GM19372 (cell line): Measurements from ENCODE around the gene CLIC1.

ENCODE experiments used
- ATAC-seq: cut with Tn5 transposase; IDR thresholded peaks from one replicate; pipeline ENCODE4 v1.9.1; 2021; ENCODE audit warnings: mild to moderate bottlenecking, low read depth, moderate library complexity; ENCODE audit not compliant: unreplicated experiment

Gene CLIC1

DNA sequence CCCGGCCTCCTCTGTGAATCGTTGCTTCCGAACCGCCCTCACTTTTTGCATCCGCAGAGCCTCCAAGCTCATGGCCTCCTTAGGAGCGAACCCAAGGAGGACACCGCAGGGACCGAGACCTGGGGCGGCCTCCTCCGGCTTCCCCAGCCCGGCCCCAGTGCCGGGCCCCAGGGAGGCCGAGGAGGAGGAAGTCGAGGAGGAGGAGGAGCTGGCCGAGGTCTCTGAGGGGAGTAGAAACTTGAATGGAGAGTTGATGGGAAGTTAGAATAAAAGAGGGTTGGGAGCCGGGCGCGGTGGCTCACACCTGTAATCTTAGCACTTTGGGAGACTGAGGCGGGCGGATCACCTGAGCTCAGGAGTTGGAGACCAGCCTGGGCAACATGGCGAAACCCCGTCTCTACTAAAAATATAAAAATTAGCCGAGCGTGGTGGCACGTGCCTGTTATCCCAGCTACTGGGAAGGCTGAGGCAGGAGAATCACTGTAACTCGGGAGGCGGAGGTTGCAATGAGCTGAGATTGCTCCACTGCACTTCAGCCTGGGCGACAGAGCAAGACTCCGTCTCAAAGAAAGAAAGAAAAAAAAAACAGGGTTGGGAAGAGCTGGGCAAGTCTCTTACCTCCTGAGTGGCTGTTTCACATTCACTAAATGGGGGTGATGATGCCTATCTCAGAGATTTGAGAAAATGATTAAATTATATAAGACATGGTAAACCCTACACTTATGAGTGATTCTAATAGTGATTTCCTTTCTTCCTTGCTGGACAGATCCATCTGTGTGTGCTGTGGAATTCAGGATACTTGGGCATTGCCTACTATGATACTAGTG is 4.3 kb upstream of the CLIC1 start:
- ATAC-seq: no peak

DNA sequence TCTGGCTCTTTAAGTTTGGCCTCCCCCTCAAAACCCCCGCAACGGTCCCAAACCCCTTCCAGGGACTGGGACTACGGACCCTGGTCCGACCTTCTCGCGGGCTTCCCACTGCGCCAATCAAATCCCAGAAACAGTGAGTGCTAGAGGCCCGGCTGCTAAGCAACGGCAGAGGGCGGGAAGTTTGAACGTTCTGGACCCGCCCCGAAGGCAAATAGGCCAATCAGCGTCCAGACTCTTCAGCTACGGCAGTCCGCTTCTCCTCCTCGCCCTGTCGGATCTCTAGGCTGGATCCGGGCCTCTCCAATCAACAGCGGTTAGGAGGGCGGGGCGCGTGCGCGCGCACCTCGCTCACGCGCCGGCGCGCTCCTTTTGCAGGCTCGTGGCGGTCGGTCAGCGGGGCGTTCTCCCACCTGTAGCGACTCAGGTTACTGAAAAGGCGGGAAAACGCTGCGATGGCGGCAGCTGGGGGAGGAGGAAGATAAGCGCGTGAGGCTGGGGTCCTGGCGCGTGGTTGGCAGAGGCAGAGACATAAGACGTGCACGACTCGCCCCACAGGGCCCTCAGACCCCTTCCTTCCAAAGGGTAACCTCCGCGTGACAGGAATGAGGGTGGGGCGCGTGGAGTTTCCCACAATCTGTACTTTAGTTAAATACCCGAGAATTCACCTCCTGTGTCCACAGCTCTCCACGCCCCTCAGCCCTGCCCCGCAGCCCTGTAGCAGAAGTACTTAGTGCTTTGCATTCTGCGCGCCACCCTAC is 3.5 kb upstream of the CLIC1 start, which contains the start of gene MSH5:
Gene MSH5, plus strand, starts transcription at position 367 of the 758 bp plus-strand sequence. CDS start 462 bp downstream, outside the sequence.
- ATAC-seq: peak; percentile 77

DNA sequence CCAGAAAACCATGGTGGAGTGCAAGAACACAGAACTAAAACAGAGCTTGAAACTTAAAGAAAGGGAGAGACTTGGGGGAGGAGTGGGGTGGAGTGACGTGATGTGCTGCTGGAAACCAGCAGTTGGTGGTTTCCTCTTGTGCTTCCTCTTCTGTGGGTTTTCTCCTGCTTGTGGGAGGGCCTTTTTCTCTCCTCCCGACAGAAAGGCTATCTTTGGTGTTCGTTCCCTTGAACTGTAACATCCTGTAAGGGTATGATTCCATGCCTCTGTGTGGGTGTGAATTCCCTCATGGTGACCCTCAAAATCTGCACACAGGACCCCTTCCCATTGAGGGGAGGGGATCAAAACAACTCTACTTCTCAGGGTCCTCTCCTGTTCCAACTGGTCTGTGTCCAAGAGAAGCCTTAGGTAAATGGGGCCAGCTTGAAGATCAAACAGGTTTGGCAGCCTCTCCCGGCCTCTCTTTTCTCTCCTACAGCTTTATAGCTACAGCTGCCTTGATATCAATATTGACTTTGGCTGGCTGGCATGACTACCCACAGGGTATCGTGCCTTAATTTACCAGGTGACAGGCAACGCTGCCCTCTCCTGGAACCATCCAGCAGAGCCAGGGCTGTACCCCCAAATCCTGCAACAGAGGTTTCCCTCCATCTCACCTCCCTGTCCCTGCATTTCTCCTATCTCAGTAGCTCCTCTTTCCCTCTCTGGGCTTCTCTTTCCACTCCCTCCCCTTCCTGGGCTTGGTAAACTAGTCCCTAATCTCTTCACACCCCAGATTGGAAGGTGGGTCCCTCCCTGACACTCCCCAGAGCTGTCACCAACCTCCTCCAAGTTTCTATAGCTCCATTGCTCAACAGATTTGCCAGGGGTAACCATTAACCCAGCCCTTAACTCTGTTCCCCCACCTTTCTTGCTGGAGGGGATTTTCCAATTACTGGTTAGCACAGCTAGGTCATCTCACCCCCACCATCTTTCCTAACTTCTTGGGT is 2.0 kb upstream of the CLIC1 start:
- ATAC-seq: no peak

DNA sequence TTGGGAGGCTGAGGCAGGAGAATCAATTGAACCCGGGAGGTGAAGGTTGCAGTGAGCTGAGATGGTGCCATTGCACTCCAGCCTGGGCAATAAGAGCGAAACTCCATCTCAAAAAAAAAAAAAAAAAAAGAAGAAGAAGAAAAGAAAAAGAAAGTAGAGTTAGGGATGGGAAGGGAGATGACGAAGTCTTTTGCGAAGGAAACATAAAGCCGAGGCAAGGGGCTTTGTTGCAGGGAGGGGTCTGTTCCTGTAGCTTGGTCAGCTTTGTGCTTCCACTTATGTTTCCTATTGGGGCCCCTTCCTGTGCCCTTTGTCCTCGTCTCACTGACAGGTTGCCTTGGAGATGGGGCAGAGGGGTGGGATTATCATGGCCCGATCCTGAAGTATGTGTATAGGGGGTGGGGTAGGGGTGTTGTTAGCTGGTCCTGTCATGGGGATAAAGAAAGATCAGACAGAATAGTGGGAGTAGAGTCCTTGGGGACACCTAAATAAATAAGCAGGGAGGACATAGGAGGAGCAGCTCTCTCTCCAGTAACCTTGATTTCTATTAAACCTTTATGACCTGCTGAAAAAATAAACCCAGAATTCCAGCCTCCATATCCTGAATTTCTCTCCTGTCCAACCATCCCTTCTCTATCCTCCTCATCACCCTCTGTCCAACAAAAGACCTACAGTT is 1.1 kb upstream of the CLIC1 start:
- ATAC-seq: no peak

DNA sequence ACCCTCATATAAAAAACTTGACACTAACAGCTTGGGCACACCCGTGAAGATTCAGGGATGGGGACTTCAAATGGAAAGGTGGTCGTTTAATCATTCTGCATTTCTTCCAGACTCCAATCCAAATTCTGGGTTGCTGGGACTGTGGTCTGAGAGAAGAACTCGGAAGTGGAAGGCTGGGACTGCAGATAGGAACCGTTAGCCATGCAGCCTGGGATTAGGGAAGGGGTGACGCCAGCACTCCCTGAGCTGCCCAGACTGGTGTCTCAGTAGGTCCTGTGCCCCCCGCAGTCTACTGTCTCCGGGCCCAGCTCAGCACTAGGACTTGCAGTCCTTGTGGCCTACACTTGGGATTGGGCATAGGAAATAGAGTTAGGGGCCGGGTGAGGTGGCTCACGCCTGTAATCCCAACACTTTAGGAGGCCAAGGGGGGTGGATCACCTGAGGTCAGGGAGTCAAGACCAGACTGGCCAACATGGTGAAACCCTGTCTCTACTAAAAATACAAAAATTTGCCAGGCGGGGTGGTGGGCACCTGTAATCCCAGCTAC is 511 bp upstream of the CLIC1 start:
- no peak for ATAC-seq

DNA sequence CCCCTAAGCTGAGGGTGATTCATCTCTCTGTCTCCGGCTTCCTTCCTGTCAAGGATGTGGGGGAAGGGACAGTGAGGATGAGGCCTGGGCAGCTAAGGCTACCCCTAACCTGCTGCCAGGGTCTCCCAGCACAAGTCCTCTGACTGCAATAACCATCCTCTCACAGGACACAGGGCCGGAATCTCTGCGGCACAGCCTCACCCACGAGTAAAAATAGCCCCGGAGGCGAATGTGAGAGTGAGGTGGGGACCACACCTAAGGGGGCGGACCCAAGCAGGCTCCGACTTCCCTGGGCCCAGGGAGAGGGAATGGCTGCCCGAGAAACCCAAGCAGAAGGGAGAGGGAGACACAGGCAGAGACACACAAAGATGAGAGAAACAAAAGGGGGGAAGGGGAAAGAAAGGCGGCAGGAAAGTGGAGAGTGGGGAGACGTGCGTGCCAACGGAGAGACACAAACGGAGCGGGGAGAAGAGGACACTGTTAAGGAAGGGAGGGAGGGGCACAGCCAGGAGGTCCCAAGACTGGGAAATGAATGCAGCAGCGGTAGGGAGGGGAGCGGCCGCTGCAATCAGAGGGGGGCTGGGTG is 1.4 kb downstream of the CLIC1 start:
- no peak for ATAC-seq

DNA sequence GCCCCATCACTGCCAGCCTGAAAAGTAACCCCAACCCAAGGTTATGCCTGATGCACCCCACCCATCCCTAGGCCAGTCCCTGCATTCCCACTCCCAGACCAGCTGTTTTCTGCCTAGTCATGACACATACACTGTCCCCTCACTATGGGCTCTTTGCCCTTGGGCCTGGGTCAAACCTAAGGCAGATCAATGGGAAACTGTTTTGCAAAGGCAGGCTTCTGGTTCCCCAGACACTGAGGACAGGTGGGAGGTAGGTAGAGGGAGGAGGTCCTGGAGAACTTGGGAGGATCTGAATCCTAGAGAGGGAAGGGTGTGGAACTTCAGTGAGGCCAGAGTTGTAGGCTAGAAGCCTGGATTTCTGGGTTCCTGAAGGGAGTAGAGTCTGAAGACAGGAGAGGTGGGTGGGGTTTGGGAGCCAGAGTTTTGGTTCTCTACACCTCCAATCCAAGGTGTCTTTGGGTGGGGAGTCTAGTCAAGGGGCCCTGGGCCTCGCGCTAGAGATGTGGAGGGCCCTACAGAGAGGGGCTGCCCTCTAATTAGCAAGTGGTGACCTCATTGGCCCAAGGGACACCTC is 2.0 kb downstream of the CLIC1 start:
- no peak for ATAC-seq

DNA sequence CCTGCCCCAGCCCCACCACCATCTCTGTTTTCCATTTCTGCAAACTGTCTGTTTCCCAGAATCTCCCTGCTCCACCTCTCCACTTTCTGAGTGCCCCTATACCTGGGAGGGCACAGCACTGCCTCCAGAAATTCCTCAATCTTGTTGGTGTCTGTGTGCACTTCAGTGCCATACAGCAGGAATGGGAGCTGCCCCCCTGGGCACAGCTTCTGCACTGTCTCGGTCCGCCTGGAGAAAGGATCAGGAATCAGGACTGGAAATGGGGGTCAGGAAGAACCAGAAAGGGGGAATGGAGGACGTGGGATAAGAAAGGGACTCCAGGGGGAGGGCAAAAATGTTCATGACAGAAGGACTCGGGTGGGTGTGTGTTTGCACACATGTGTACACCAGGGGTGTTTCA is 2.6 kb downstream of the CLIC1 start:
- ATAC-seq: no peak

DNA sequence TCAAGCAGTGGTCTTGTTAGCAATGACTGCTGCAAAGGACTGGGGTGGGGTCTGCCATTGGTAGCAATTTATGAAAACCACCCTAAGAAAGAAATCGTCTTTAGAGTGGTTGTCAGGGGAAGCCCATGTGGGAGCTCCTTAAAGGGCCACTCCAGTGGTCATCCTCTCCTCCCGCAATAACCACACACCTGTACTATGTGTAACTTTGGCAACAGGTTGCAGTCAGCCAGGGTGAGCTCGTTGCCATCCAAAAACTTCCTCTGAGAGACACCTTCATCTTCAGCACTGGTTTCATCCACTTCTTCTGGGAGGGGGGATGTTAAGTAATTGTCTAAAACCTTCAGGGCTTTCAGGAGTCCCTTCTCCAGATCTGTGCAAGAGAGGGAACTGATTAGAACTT is 4.3 kb downstream of the CLIC1 start:
- no peak for ATAC-seq

DNA sequence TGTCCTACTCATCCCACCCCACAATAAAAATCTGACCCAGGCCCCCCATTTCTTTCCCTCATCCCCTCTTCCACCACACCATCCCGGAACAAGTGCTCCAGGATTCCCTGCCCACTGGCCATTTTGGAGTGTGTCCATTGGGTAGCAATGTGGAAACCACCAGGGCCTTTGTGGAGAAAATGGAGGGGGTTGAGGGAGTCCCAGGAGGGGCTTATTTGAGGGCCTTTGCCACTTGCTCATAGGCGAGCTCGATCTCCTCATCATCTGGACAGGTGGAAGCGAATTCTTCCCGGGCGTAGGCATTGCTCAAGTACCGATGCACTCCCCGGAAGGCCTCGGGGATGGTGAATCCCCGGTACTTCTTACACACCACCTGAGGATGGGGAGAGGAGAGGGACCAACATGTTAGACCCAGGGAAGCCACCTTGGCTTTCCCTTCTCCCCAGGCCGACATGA is 5.7 kb downstream of the CLIC1 start:
- ATAC-seq: no peak

DNA sequence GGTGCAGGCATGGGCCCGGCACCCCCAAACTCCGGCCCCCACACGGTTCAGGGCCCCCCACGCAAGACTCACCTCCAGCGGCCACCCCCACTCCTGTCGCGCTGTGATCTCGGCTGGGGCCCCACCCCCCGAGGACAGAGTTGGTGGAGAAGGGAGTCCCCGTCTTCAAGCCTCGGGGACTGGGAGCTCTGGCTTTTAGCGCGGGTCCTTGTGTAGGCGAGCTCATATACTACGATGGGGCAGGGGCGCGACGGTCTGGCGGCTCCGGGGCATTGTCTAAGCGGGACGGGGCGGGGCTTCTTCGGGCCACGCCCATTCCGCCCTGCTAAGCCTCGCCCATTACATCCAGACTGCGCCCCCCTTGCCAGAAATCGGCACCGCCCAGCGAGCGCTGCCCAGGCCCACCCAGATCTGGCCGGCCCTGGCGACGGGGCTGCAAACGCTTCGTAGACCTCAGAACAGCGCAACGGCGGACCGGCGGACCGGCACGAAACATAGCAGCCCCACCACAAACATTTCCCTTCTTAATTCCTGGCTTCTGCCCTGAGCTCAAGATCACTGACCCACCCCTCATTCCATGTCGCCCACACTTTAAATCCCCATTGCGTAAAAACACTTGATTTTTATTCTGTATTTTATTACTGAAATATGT is 6.2 kb downstream of the CLIC1 start:
- ATAC-seq: peak; percentile 24

DNA sequence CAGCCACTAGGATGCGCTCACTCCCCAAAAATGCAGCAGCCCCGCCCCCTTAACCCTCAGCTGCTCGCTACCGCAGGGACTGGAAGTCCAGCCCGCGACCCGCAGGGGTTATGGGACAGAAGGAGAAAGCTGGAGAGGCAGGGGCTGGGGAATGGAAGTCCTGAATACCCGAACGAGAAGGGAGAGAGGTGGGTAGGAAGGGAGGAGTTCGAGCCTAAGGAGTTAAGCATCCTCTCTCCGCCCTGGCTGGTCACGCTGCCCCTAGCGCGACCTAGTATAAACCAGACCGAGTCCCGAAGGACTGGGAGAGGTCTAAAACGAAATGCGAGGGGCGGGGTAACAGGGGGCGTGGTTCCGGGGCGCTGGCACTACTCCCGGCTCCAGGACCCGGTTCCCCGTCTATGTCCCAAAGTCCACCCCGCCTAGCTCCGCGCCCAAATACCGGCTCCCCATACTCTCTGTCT is 6.8 kb downstream of the CLIC1 start:
- peak; percentile 46 for ATAC-seq

DNA sequence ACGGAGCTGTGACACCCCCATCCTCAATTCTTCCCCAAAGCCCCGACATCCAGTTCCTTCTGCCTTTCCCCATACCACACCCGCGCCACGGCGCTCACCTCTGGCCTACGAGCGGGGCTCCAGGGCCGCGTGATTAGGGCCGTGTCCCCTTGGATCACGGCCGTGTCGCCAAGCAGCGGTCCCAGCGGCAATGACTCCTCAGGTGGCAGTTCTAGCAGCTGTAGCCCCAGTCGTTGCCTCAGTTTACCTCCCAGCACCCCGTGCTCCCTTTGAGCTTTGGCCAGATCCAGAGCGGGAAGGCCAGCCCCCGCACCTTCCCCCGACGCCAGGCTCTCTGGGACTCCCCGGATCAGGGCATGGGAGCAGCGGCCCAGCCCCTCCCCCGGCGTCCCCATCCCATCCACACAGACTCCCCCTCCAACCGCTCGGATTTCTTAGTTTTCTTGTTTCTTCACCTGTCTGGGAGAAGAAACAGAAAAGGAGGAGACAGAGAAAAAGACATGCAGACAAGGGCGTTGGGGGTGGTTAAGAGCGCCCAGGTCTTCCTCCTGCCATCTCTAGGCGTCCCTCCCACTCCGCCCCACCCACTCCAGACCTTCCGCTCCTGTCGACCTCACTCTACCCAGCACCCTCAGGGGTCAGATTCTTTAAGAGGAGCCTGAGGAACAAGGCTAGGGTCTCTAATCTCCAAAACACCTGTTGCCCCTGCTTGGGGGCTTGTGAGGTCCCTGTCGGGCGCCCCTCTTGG is 7.4 kb downstream of the CLIC1 start, which contains the start of gene DDAH2:
Gene DDAH2, minus strand, starts transcription at position 533 of the 748 bp plus-strand sequence. Its CDS starts 138 bp downstream, at position 395.
- peak; percentile 11 for ATAC-seq

DNA sequence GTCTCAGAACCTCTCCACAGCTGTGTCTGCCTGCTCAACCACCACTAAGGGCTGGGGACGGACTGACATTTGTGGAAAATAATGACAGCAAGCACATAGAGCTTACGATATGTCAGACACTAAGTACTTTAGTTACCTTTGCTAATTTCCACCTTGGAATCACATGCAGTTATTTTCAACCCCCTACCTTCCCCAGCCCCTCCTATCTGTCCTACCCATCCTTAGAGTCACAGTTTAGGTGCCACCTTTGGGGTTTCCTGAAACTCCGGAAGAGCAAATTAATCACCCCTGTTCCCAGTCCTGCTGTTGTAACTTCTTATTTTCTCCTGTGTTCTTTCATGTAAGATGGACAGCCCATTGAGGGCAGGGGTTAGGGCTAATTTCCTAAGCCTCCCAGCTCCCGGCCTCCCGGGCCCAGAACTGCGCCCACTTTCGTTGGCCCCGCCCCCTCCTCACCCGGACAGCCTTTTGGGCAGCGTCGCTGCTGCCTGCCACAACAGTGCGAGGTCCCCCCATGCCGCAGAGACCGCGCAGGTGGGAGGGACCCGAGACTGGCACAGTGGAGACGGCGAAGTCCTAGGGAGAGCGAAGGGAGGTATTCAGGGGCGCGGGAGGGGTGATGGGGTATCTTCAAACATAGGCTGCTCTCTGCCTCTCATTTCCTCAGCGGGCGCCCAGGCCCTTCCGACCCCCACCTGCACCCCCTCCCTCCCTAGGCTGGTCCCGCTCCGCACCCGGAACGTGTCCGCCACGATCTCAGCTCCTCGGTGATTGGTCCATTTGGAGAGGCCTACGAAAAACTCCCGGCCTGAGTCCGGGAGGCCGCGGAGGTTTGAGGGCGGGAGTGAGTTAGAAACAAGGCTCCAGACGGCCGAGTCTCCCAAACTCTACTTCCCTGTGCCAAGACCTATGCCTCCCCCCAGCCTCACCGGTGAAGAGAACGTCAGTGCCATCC is 8.3 kb downstream of the CLIC1 start:
- no peak for ATAC-seq

DNA sequence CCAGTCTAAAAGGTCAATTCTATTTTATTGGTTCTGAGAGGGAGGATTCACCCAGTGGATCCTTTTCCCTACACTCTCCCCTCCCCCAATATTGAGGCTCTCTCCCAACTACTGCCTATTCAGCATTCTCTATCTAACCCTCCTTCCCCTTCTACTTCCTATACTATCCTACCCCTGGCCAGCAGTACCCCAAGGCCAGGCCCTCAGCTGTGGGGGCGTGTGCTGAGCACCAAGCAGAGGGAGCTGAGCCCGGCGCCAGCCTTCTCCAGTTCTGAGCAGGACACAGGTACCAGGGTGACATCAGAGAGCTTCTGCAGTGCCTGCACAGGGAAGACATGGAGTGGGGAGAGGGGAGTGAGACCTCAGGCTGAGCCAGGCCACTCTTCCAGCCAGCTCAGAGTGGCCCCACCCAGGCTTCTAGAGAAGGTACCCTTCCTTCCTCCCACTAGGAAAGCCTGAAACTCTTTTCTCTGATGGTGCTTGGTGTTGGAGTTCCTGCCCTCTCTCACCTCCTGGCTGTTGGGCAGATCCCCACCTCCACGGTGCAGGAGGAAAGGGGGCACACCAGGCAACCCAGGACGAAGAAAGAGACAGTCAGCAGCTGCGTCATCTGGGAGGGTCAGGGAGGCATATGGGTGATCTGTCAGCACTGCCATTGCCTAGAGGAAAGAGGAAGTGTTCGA is 9.2 kb downstream of the CLIC1 start:
- ATAC-seq: no peak
